Gastrocnemius medialis (tissue), 4 donors: ENCODE results near the gene SMIM28. TPM values are rescaled to one million over a fixed set of nuclear protein-coding genes. Genes with fewer than 3 reads are reported as not detected.

ENCODE experiments used
- ATAC-seq, 2 donors: fragments of 150-250 bp; one replicate each; pipeline ENCODE4 v1.9.1; 2016
- DNase-seq, 2 donors: peaks; one replicate each; pipeline ENCODE4 v3.0.0-alpha.2; 2019
- H3K27ac ChIP-seq, 4 donors: fragments of 200-600 bp; sonication (generic); 1 replicate in 1 of 4; 2 replicates in 3 of 4; pipeline ENCODE4 v1.5.1; 2016 to 2018; ENCODE audit warnings: mild to moderate bottlenecking in 2 of 4, moderate library complexity in 1 of 4
- H3K27me3 ChIP-seq, 3 donors: fragments of 200-600 bp; sonication (generic) in 2 of 3; 1 replicate in 1 of 3; 2 replicates in 2 of 3; pipeline versions ENCODE4 v1.5.1 to v1.6.0; 2016 to 2019; ENCODE audit warnings: mild to moderate bottlenecking in 1 of 3, moderate library complexity in 1 of 3
- H3K36me3 ChIP-seq, 2 donors: fragments of 200-600 bp; sonication (generic) in 1 of 2; one replicate each; pipeline ENCODE4 v1.5.1; 2017 to 2018
- H3K4me1 ChIP-seq, 2 donors: fragments of 200-600 bp; sonication (generic) in 1 of 2; one replicate each; pipeline ENCODE4 v1.5.1; 2016 to 2017; ENCODE audit warnings: mild to moderate bottlenecking in 2 of 2
- H3K4me3 ChIP-seq, 4 donors: fragments of 200-600 bp; sonication (generic) in 3 of 4; 1 replicate in 1 of 4; 2 replicates in 3 of 4; pipeline ENCODE4 v1.5.1; 2016 to 2019; ENCODE audit warnings: mild to moderate bottlenecking in 2 of 4
- H3K9me3 ChIP-seq, 3 donors: fragments of 200-600 bp; sonication (generic) in 2 of 3; 1 replicate in 1 of 3; 2 replicates in 2 of 3; pipeline ENCODE4 v1.5.1; 2016 to 2019
- CTCF ChIP-seq, 5 experiments: fragments of 450-650 bp in 3 of 5; fragments of 200-600 bp in 2 of 5; sonication (generic) in 2 of 5; IDR thresholded peaks in 4 of 5; conservative IDR thresholded peaks in 1 of 5; 1 replicate in 4 of 5; 2 replicates in 1 of 5; pipeline ENCODE4 v1.5.1; 2016 to 2019; ENCODE audit warnings: antibody characterized with exemption in 5 of 5, mild to moderate bottlenecking in 3 of 5, moderate library complexity in 3 of 5
- POLR2A ChIP-seq, 2 donors: fragments of 450-650 bp; IDR thresholded peaks; one replicate each; pipeline ENCODE4 v1.6.1; 2017; ENCODE audit warnings: antibody characterized with exemption in 2 of 2, mild to moderate bottlenecking in 2 of 2, moderate library complexity in 2 of 2
- in situ Hi-C, 4 donors: fragments of 200-750 bp; cut with MboI; loops; one replicate each; pipeline versions ENCODE4 v1.15.0 to v1.8.0; 2017; ENCODE audit warnings: low sequenced_read_pairs in 4 of 4
- intact Hi-C: fragments of 100-400 bp; cut with DNase I; formaldehyde crosslinking; loops from one replicate; pipeline ENCODE4 v1.15.1; 2023; ENCODE audit warnings: low total_unique reads
- total RNA-seq, 4 donors: library from RNA; depleted of rRNA; stranded (reverse); fragments of >200 nt; gene quantifications; one replicate each; pipeline versions ENCODE4 v1.1.0 to v1.2.3, GENCODE V29; 2016

Gene SMIM28
- total RNA-seq, 4 donors from 2014 or later, result not detected

- no peaks in the 10 kb centered on the region for H3K27me3 ChIP-seq
- in situ Hi-C loops, result no loop called here
- H3K4me3 ChIP-seq, result no peak overlapping the region
- no peaks in the 10 kb centered on the region for H3K36me3 ChIP-seq
- ATAC-seq (no peak), DNase-seq (no peak)
- no peaks in the 10 kb centered on the region for H3K4me1 ChIP-seq
- no peak for TF ChIP-seq CTCF (IDR thresholded peaks at IDR 0.05 in 4 of 5, conservative IDR thresholded peaks at IDR 0.05 in 1 of 5)
- TF ChIP-seq POLR2A (IDR thresholded peaks at IDR 0.05), result no peak
- no peak overlapping the region for H3K27ac ChIP-seq
- intact Hi-C loops, result no loop called here
- H3K9me3 ChIP-seq, result no peaks in the 10 kb centered on the region
Measured at GRCh38 chr6:138339024-138339423, 38.7 kb upstream of the SMIM28 start.

- DNase-seq (no peak), ATAC-seq (no peak)
- Histone ChIP-seq H3K9me3 (no peaks in the 10 kb centered on the region), H3K27me3 (no peaks in the 10 kb centered on the region), H3K4me3 (no peak overlapping the region), H3K36me3 (no peaks in the 10 kb centered on the region), H3K27ac (no peak overlapping the region), H3K4me1 (no peaks in the 10 kb centered on the region)
- intact Hi-C loops, result no loop called here
- in situ Hi-C loops, result no loop called here
- no peak for TF ChIP-seq CTCF (IDR thresholded peaks at IDR 0.05 in 4 of 5, conservative IDR thresholded peaks at IDR 0.05 in 1 of 5)
- TF ChIP-seq POLR2A (IDR thresholded peaks at IDR 0.05), result no peak
Measured at GRCh38 chr6:138341176-138341575, 36.5 kb upstream of the SMIM28 start.

GRCh38 chr6:138343112-138343511, 34.6 kb upstream of the SMIM28 start:
- H3K4me3 ChIP-seq, result no peak overlapping the region

GRCh38 chr6:138345565-138346285, 32.0 kb upstream of the SMIM28 start:
- intact Hi-C loops (no loop called here), in situ Hi-C loops (no loop called here)

More at GRCh38 chr6:138343112-138343511, 34.6 kb upstream of the SMIM28 start:
- TF ChIP-seq POLR2A (IDR thresholded peaks at IDR 0.05) (no peak), CTCF (IDR thresholded peaks at IDR 0.05 in 4 of 5, conservative IDR thresholded peaks at IDR 0.05 in 1 of 5) (no peak)
- DNase-seq (no peak), ATAC-seq (no peak)
- no peaks in the 10 kb centered on the region for H3K27me3 ChIP-seq
- intact Hi-C loops, result no loop called here
- no peaks in the 10 kb centered on the region for H3K9me3 ChIP-seq
- in situ Hi-C loops, result no loop called here
- no peaks in the 10 kb centered on the region for H3K36me3 ChIP-seq
- no peak overlapping the region for H3K27ac ChIP-seq
- no peaks in the 10 kb centered on the region for H3K4me1 ChIP-seq

More at GRCh38 chr6:138345565-138346285, 32.0 kb upstream of the SMIM28 start:
- H3K27me3 ChIP-seq, result no peaks in the 10 kb centered on the region
- H3K27ac ChIP-seq, result no peak overlapping the region
- no peaks in the 10 kb centered on the region for H3K4me1 ChIP-seq
- no peak for TF ChIP-seq POLR2A (IDR thresholded peaks at IDR 0.05)
- TF ChIP-seq CTCF (IDR thresholded peaks at IDR 0.05 in 4 of 5, conservative IDR thresholded peaks at IDR 0.05 in 1 of 5), result no peak
- no peak for DNase-seq
- no peaks in the 10 kb centered on the region for H3K36me3 ChIP-seq
- no peak overlapping the region for H3K4me3 ChIP-seq
- no peaks in the 10 kb centered on the region for H3K9me3 ChIP-seq
- ATAC-seq, result no peak
